RWPE1 (cell line): ENCODE data around the gene MGAT5.

Experiments used
- CTCF ChIA-PET: fragments of 350-600 bp; sonication (Branson Sonifier 250); formaldehyde crosslinking; extraction: SDS; loops from one replicate; lab custom pipeline; 2021; lab: Yijun Ruan, JAX
- POLR2A ChIA-PET: fragments of 400-600 bp; formaldehyde crosslinking; extraction: SDS; loops from one replicate; lab custom pipeline; 2020; ENCODE audit warnings: antibody characterized with exemption; ENCODE audit not compliant: low non-redundant PET; lab: Yijun Ruan, JAX
- DNase-seq: peaks from one replicate; pipeline ENCODE4 v3.0.0; 2012; ENCODE audit warnings: low spot score
- H3K27ac ChIP-seq: fragments of 450-650 bp; 2 replicates; pipeline ENCODE4 v1.5.1; 2017
- CTCF ChIP-seq: fragments of 450-650 bp; conservative IDR thresholded peaks from 2 replicates; pipeline ENCODE4 v1.5.1; 2017; ENCODE audit warnings: low read depth, mild to moderate bottlenecking

Gene MGAT5

GRCh38 chr2:134269230-134269629 lies 15.4 kb downstream of the MGAT5 start:
- POLR2A ChIA-PET, result no interaction called here
- no peak for TF ChIP-seq CTCF
- CTCF ChIA-PET, result no interaction called here
- H3K27ac ChIP-seq, result no peak overlapping the region
- DNase-seq, result no peak

GRCh38 chr2:134269972-134270735 lies 16.3 kb downstream of the MGAT5 start:
- no peak for TF ChIP-seq CTCF
- no peak for DNase-seq
- CTCF ChIA-PET, result interaction anchor here (0.6 to 0.8 kb wide), 2 partner anchors 10 to 178 kb away, joined by 3 to 6 read pairs; no protein-coding TSS in a partner anchor
- POLR2A ChIA-PET, result no interaction called here
- no peak overlapping the region for H3K27ac ChIP-seq

GRCh38 chr2:134271758-134272157 lies 17.9 kb downstream of the MGAT5 start:
- no peak overlapping the region for H3K27ac ChIP-seq
- no peak for DNase-seq
- no peak for TF ChIP-seq CTCF
- ChIA-PET POLR2A (no interaction called here), CTCF (interaction anchor here (0.6 kb wide), 1 partner anchor 194 kb away, joined by 3 read pairs; no protein-coding TSS in a partner anchor)

GRCh38 chr2:134272806-134273205 lies 18.9 kb downstream of the MGAT5 start:
- CTCF ChIA-PET, result interaction anchor here (1.1 kb wide), 1 partner anchor 9 kb away, joined by 5 read pairs; no protein-coding TSS in a partner anchor
- no peak for TF ChIP-seq CTCF
- H3K27ac ChIP-seq, result no peak overlapping the region
- POLR2A ChIA-PET, result no interaction called here
- DNase-seq, result no peak

GRCh38 chr2:134273256-134273983 lies 19.5 kb downstream of the MGAT5 start:
- CTCF ChIA-PET, result interaction anchor here (1.1 kb wide), 1 partner anchor 9 kb away, joined by 5 read pairs; no protein-coding TSS in a partner anchor
- H3K27ac ChIP-seq, result no peak overlapping the region
- DNase-seq, result no peak
- POLR2A ChIA-PET, result no interaction called here
- TF ChIP-seq CTCF, result no peak

GRCh38 chr2:134274121-134274520 lies 20.2 kb downstream of the MGAT5 start:
- TF ChIP-seq CTCF, result no peak
- CTCF ChIA-PET, result no interaction called here
- POLR2A ChIA-PET, result no interaction called here
- no peak overlapping the region for H3K27ac ChIP-seq
- DNase-seq, result no peak
